ENCODE measurements around the gene MTNR1A. TPM values are rescaled to one million over a fixed set of nuclear protein-coding genes. Genes with fewer than 3 reads are reported as not detected.

Gene MTNR1A
- total and polyA plus RNA-seq, 2 donors from 2014 or later, result 1.5 TPM; not detected in 1

- Histone ChIP-seq H3K27ac (ENCODE audit: low read depth in 2 of 2, low read length in 2 of 2) (no peak overlapping the region), H3K4me1 (ENCODE audit: control insufficient read depth in 2 of 3, insufficient read depth in 2 of 3, low read depth in 1 of 3, low read length in 3 of 3) (no peaks in the 10 kb centered on the region), H3K9ac (ENCODE audit: low read length in 3 of 3) (no peak overlapping the region), H3K9me3 (ENCODE audit: control insufficient read depth in 2 of 3, insufficient read depth in 1 of 3, low read length in 3 of 3) (no peaks in the 10 kb centered on the region), H3K36me3 (ENCODE audit: control insufficient read depth in 2 of 3, insufficient read depth in 3 of 3, low read length in 3 of 3) (no peaks in the 10 kb centered on the region), H3K27me3 (ENCODE audit: control insufficient read depth, insufficient read depth, low read length) (no peaks in the 10 kb centered on the region), H3K4me3 (ENCODE audit: low read length in 3 of 3) (no peak overlapping the region)
- no peak for TF ChIP-seq CTCF (IDR thresholded peaks at IDR 0.05; ENCODE audit: borderline replicate concordance, extremely low read depth, insufficient read depth)
- FAIRE-seq (no peak), DNase-seq (no peak)
- intact Hi-C loops (cut with DNase I), result no loop called here
Measured at GRCh38 chr4:186494496-186494895, 60.9 kb downstream of the MTNR1A start.

- Histone ChIP-seq H3K36me3 (ENCODE audit: control insufficient read depth in 2 of 3, insufficient read depth in 3 of 3, low read length in 3 of 3) (no peaks in the 10 kb centered on the region), H3K9me3 (ENCODE audit: control insufficient read depth in 2 of 3, insufficient read depth in 1 of 3, low read length in 3 of 3) (no peaks in the 10 kb centered on the region), H3K27me3 (ENCODE audit: control insufficient read depth, insufficient read depth, low read length) (no peaks in the 10 kb centered on the region), H3K4me3 (ENCODE audit: low read length in 3 of 3) (no peak overlapping the region), H3K27ac (ENCODE audit: low read depth in 2 of 2, low read length in 2 of 2) (no peak overlapping the region), H3K4me1 (ENCODE audit: control insufficient read depth in 2 of 3, insufficient read depth in 2 of 3, low read depth in 1 of 3, low read length in 3 of 3) (peaks cover 0 to 2% (median 0%) of the 10 kb centered on the region in 3 donors), H3K9ac (ENCODE audit: low read length in 3 of 3) (no peak overlapping the region)
- no peak for TF ChIP-seq CTCF (IDR thresholded peaks at IDR 0.05; ENCODE audit: borderline replicate concordance, extremely low read depth, insufficient read depth)
- DNase-seq (no peak), FAIRE-seq (no peak)
- intact Hi-C loops (cut with DNase I), result no loop called here
Measured at GRCh38 chr4:186487726-186488125, 67.6 kb downstream of the MTNR1A start.

DNA sequence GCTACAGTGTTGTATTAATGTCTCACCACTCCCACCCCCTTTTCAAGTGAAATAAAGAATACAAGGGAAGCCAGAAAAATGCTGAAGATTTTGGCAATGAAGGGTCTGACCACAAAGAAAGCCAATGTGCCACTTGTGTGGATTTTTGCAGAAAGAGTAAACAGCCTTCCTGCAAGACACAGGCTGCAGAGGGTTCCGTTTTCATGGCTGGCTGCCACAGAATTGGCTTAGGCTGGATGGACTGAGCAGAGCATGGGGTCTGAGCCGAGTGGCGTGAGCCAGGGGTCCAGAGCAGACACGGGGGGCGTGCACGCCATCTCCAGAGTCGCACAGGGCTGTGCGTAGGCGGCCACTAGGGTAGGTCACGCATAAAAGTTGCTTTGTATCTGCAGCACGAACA, 69.2 kb downstream of the MTNR1A start:
- Histone ChIP-seq H3K4me1 (ENCODE audit: control insufficient read depth in 2 of 3, insufficient read depth in 2 of 3, low read depth in 1 of 3, low read length in 3 of 3) (peaks cover 0 to 2% (median 0%) of the 10 kb centered on the region in 3 donors), H3K9me3 (ENCODE audit: control insufficient read depth in 2 of 3, insufficient read depth in 1 of 3, low read length in 3 of 3) (no peaks in the 10 kb centered on the region), H3K27ac (ENCODE audit: low read depth in 2 of 2, low read length in 2 of 2) (no peak overlapping the region), H3K9ac (ENCODE audit: low read length in 3 of 3) (no peak overlapping the region), H3K4me3 (ENCODE audit: low read length in 3 of 3) (peak overlapping the region; percentile 11 to 34 (median 15)), H3K36me3 (ENCODE audit: control insufficient read depth in 2 of 3, insufficient read depth in 3 of 3, low read length in 3 of 3) (no peaks in the 10 kb centered on the region), H3K27me3 (ENCODE audit: control insufficient read depth, insufficient read depth, low read length) (no peaks in the 10 kb centered on the region)
- intact Hi-C loops (cut with DNase I), result no loop called here
- no peak for TF ChIP-seq CTCF (IDR thresholded peaks at IDR 0.05; ENCODE audit: borderline replicate concordance, extremely low read depth, insufficient read depth)
- peak in 4 of 5 donors; percentile 19 to 45 (median 27) for DNase-seq
- FAIRE-seq, result no peak

- FAIRE-seq, result no peak
- Histone ChIP-seq H3K27me3 (ENCODE audit: control insufficient read depth, insufficient read depth, low read length) (no peaks in the 10 kb centered on the region), H3K27ac (ENCODE audit: low read depth in 2 of 2, low read length in 2 of 2) (no peak overlapping the region), H3K9me3 (ENCODE audit: control insufficient read depth in 2 of 3, insufficient read depth in 1 of 3, low read length in 3 of 3) (no peaks in the 10 kb centered on the region), H3K9ac (ENCODE audit: low read length in 3 of 3) (peak overlapping the region in 1 of 3 donors; percentile 26), H3K4me3 (ENCODE audit: low read length in 3 of 3) (peak overlapping the region; percentile 34 to 50 (median 44)), H3K4me1 (ENCODE audit: control insufficient read depth in 2 of 3, insufficient read depth in 2 of 3, low read depth in 1 of 3, low read length in 3 of 3) (peaks cover 0 to 2% (median 0%) of the 10 kb centered on the region in 3 donors), H3K36me3 (ENCODE audit: control insufficient read depth in 2 of 3, insufficient read depth in 3 of 3, low read length in 3 of 3) (no peaks in the 10 kb centered on the region)
- TF ChIP-seq CTCF (IDR thresholded peaks at IDR 0.05; ENCODE audit: borderline replicate concordance, extremely low read depth, insufficient read depth), result no peak
- intact Hi-C loops (cut with DNase I), result no loop called here
- DNase-seq, result peak in 4 of 5 donors; percentile 36 to 45 (median 42)
Measured at GRCh38 chr4:186485561-186486062, 69.8 kb downstream of the MTNR1A start.

Data from kidney (tissue), 14 donors.